Measurements from ENCODE around the gene JPT2. TPM values are rescaled to one million over a fixed set of nuclear protein-coding genes. Genes with fewer than 3 reads are reported as not detected.

Gene JPT2
- total RNA-seq, 2 donors from 2014 or later: 55.9 to 85.1 TPM

Other genes starting within 250 kb of the JPT2 start
- not detected for gene PERCC1, start 247.2 kb upstream of the JPT2 start, total RNA-seq
- 1 to 10 TPM; 2.1 to 3.7 TPM for gene CCDC154, start 233.7 kb upstream of the JPT2 start, total RNA-seq
- gene CLCN7, start 203.3 kb upstream of the JPT2 start, total RNA-seq: 10 to 100 TPM; 44.8 to 63.9 TPM
- gene PTX4, start 189.3 kb upstream of the JPT2 start, total RNA-seq: not detected
- 10 to 100 TPM; 49.2 to 67.9 TPM for gene TELO2, start 184.9 kb upstream of the JPT2 start, total RNA-seq
- 10 to 100 TPM; 14.3 to 22.5 TPM for gene TMEM204, start 144.6 kb upstream of the JPT2 start, total RNA-seq
- 10 to 100 TPM; 11.9 to 19.9 TPM for gene IFT140, start 66.2 kb upstream of the JPT2 start, total RNA-seq
- 10 to 100 TPM; 12.0 to 20.6 TPM for gene CRAMP1, start 65.9 kb upstream of the JPT2 start, total RNA-seq
- gene MAPK8IP3, start 27.9 kb downstream of the JPT2 start, total RNA-seq: 100 to 1,000 TPM in 1 of 2 donors, 10 to 100 TPM in 1; 59.9 to 106 TPM
- 10 to 100 TPM; 39.3 to 39.9 TPM for gene NME3, start 93.3 kb downstream of the JPT2 start, total RNA-seq
- 10 to 100 TPM; 37.6 to 39.6 TPM for gene EME2, start 94.5 kb downstream of the JPT2 start, total RNA-seq
- 100 to 1,000 TPM in 1 of 2 donors, 10 to 100 TPM in 1; 80.8 to 190 TPM for gene MRPS34, start 94.9 kb downstream of the JPT2 start, total RNA-seq
- gene SPSB3, start 104.3 kb downstream of the JPT2 start, total RNA-seq: 10 to 100 TPM; 20.3 to 21.1 TPM
- 10 to 100 TPM; 32.6 to 58.8 TPM for gene NUBP2, start 104.7 kb downstream of the JPT2 start, total RNA-seq
- gene IGFALS, start 115.4 kb downstream of the JPT2 start, total RNA-seq: under 1 TPM; 0.13 to 0.15 TPM
- gene HAGH, start 148.5 kb downstream of the JPT2 start, total RNA-seq: 10 to 100 TPM; 40.9 to 42.0 TPM
- gene FAHD1, start 148.9 kb downstream of the JPT2 start, total RNA-seq: 10 to 100 TPM; 19.2 to 19.3 TPM
- under 1 TPM in 1 of 2 donors, not detected in 1; 0.79 TPM for gene MEIOB, start 193.9 kb downstream of the JPT2 start, total RNA-seq
- not detected for gene HS3ST6, start 240.1 kb downstream of the JPT2 start, total RNA-seq